DND-41 (cell line): ENCODE data around the gene RAPGEF1.

ENCODE experiments used
- ATAC-seq: fragments of 200-7000 bp; cut with Tn5 transposase; 3 replicates; pipeline ENCODE4 v1.9.1; 2021; ENCODE audit warnings: low read depth; ENCODE audit not compliant: insufficient read depth
- DNase-seq: peaks from one replicate; pipeline ENCODE4 v3.0.0-alpha.2; 2020
- H2AFZ ChIP-seq: 2 replicates; pipeline ENCODE4 v1.6.0; 2012; ENCODE audit warnings: low read depth, low read length
- H3K27ac ChIP-seq: 2 replicates; pipeline ENCODE4 v1.5.1; 2012; ENCODE audit warnings: low read length, inconsistent platforms
- H3K27me3 ChIP-seq: fragments of 200-600 bp; sonication (generic); 2 replicates; pipeline ENCODE4 v1.6.0; 2012; ENCODE audit warnings: low read length, mild to moderate bottlenecking, inconsistent platforms; ENCODE audit not compliant: insufficient read depth, poor library complexity
- H3K36me3 ChIP-seq: 2 replicates; pipeline ENCODE4 v1.5.1; 2012; ENCODE audit warnings: low read length, inconsistent platforms; ENCODE audit not compliant: insufficient read depth
- H3K4me1 ChIP-seq: 2 replicates; pipeline ENCODE4 v1.5.1; 2012; ENCODE audit warnings: mild to moderate bottlenecking, low read length; ENCODE audit not compliant: insufficient read depth
- H3K4me2 ChIP-seq: 2 replicates; pipeline ENCODE4 v1.6.0; 2012; ENCODE audit warnings: mild to moderate bottlenecking, moderate library complexity, low read length, inconsistent platforms; ENCODE audit not compliant: insufficient read depth
- H3K4me3 ChIP-seq, 2 experiments: fragments of 200-600 bp in 1 of 2; shearing (Covaris generic) in 1 of 2; 2 replicates each; pipeline ENCODE4 v1.5.1; 2012 to 2016; ENCODE audit warnings: inconsistent platforms in 2 of 2, low read length in 2 of 2, mild to moderate bottlenecking in 2 of 2, low read depth in 1 of 2, moderate library complexity in 1 of 2
- H3K79me2 ChIP-seq: 2 replicates; pipeline ENCODE4 v1.6.0; 2012; ENCODE audit warnings: low read length, inconsistent platforms; ENCODE audit not compliant: insufficient read depth
- H3K9ac ChIP-seq: 2 replicates; pipeline ENCODE4 v1.6.0; 2012; ENCODE audit warnings: low read depth, mild to moderate bottlenecking, inconsistent platforms, low read length, moderate library complexity
- H3K9me3 ChIP-seq: 2 replicates; pipeline ENCODE4 v1.5.1; 2012; ENCODE audit warnings: low read length, moderate library complexity, mild to moderate bottlenecking, inconsistent platforms; ENCODE audit not compliant: insufficient read depth, severe bottlenecking
- H4K20me1 ChIP-seq: 2 replicates; pipeline ENCODE4 v1.6.0; 2012; ENCODE audit warnings: low read length; ENCODE audit not compliant: insufficient read depth
- EZH2 ChIP-seq: IDR thresholded peaks from 3 replicates; pipeline ENCODE4 v1.6.1; 2012; ENCODE audit warnings: borderline replicate concordance, low read depth, mild to moderate bottlenecking, moderate library complexity, low read length, inconsistent platforms; ENCODE audit not compliant: severe bottlenecking
- TF ChIP-seq, protein P1 (sequence below): IDR thresholded peaks from 2 replicates; pipeline ENCODE4 v1.5.1; 2012; ENCODE audit warnings: borderline replicate concordance, low read length, moderate library complexity, mild to moderate bottlenecking; ENCODE audit not compliant: poor library complexity, severe bottlenecking; ENCODE audit errors: extremely low read depth

Gene RAPGEF1

DNA sequence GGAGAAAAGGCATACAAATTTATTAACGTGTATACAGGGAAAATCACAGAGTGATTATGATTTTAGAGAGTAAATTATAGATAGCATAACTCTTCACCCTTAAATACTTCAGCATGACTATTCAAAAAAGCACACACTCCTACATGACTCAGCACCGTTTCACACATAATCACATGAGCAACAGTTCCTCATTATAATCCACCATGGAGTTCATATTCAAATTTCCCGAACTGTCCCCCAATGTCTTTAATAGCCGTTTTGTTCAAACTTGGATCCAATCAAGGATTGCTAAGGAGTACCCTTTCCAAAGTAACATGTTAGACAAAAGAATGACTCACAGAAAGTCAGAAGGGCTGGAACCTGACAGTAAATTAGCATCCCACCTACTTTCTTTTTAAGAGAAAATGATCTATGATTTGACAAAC lies 32.1 kb downstream of the RAPGEF1 start:
- Histone ChIP-seq H3K4me3 (no peak overlapping the region), H3K27ac (no peak overlapping the region), H3K79me2 (peaks cover 51% of the 10 kb centered on the region), H3K4me1 (no peaks in the 10 kb centered on the region), H3K9me3 (no peaks in the 10 kb centered on the region), H3K4me2 (no peak overlapping the region), H3K27me3 (no peaks in the 10 kb centered on the region), H3K36me3 (no peaks in the 10 kb centered on the region), H4K20me1 (peaks cover 53% of the 10 kb centered on the region), H2AFZ (no peak overlapping the region), H3K9ac (no peak overlapping the region)
- no peak for TF ChIP-seq EZH2
- TF ChIP-seq, protein P1, sequence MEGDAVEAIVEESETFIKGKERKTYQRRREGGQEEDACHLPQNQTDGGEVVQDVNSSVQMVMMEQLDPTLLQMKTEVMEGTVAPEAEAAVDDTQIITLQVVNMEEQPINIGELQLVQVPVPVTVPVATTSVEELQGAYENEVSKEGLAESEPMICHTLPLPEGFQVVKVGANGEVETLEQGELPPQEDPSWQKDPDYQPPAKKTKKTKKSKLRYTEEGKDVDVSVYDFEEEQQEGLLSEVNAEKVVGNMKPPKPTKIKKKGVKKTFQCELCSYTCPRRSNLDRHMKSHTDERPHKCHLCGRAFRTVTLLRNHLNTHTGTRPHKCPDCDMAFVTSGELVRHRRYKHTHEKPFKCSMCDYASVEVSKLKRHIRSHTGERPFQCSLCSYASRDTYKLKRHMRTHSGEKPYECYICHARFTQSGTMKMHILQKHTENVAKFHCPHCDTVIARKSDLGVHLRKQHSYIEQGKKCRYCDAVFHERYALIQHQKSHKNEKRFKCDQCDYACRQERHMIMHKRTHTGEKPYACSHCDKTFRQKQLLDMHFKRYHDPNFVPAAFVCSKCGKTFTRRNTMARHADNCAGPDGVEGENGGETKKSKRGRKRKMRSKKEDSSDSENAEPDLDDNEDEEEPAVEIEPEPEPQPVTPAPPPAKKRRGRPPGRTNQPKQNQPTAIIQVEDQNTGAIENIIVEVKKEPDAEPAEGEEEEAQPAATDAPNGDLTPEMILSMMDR: no peak
- ATAC-seq (no peak), DNase-seq (no peak)

DNA sequence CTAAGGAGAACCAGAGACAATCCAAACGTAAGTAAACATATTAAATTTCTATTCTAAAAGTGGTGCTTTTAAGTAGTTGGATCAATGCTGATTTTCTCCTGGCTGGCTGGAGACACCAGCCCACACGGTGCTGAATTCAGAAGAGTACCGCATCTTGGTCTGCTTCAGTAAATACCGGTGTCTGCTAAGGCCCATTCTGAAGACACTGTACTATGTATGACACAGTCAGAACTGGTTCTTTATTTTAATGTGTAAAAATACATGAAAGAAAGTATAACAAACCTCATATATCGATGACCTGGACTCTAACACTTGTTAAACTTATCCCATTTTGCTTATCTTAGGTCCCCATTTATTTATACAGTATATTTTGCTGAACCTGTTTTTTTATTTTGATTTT lies 32.8 kb downstream of the RAPGEF1 start:
- no peak overlapping the region for H3K4me2 ChIP-seq
- H3K9me3 ChIP-seq: no peaks in the 10 kb centered on the region

GRCh38 chr9:131706608-131706970 lies 33.3 kb downstream of the RAPGEF1 start:
- Histone ChIP-seq H3K4me3 (no peak overlapping the region), H3K9me3 (no peaks in the 10 kb centered on the region), H3K4me2 (no peak overlapping the region), H2AFZ (no peak overlapping the region), H3K27me3 (no peaks in the 10 kb centered on the region), H3K9ac (no peak overlapping the region), H3K27ac (no peak overlapping the region), H3K79me2 (peaks cover 50% of the 10 kb centered on the region), H3K36me3 (no peaks in the 10 kb centered on the region), H4K20me1 (peaks cover 52% of the 10 kb centered on the region; the same call in 1 of the 2 replicates), H3K4me1 (no peaks in the 10 kb centered on the region)
- no peak for ATAC-seq
- no peak for DNase-seq
- TF ChIP-seq, protein P1: no peak
- no peak for TF ChIP-seq EZH2

More for the DNA sequence above, 32.8 kb downstream of the RAPGEF1 start:
- Histone ChIP-seq H3K27me3 (no peaks in the 10 kb centered on the region), H3K79me2 (peaks cover 48% of the 10 kb centered on the region), H3K9ac (no peak overlapping the region), H3K4me3 (no peak overlapping the region), H4K20me1 (peaks cover 52% of the 10 kb centered on the region), H2AFZ (no peak overlapping the region), H3K36me3 (no peaks in the 10 kb centered on the region), H3K27ac (no peak overlapping the region), H3K4me1 (no peaks in the 10 kb centered on the region)
- no peak for ATAC-seq
- no peak for DNase-seq
- no peak for TF ChIP-seq EZH2
- TF ChIP-seq, protein P1: no peak

DNA sequence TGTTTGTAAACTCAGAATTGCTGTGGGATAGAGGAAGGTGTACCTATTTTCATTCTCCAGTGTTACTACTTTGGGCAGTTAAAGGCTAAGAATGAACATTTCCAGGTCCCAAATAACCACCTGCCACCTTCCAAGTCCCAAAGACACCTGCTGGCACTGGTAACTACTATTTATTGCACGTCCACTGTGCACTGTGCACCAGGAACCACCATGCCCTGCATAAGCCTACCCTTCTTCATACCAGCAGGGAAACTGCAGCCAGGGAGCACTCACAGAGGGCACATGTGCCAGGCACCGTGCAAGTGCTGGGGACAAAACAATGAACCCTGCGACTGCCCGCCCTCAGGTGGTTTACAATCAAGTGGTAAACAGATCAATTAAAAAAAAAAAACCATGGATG lies 34.9 kb downstream of the RAPGEF1 start:
- Histone ChIP-seq H3K9me3 (no peaks in the 10 kb centered on the region), H3K4me3 (no peak overlapping the region), H3K27me3 (no peaks in the 10 kb centered on the region), H3K9ac (no peak overlapping the region), H4K20me1 (peaks cover 55% of the 10 kb centered on the region; the same call in 1 of the 2 replicates), H3K4me2 (no peak overlapping the region), H3K36me3 (no peaks in the 10 kb centered on the region), H3K4me1 (no peaks in the 10 kb centered on the region), H3K27ac (no peak overlapping the region), H3K79me2 (peaks cover 55% of the 10 kb centered on the region), H2AFZ (no peak overlapping the region)
- TF ChIP-seq, protein P1: no peak
- no peak for TF ChIP-seq EZH2
- DNase-seq: no peak
- ATAC-seq: no peak
